Measurements from ENCODE around the gene FGF8.

FGF8 gene

DNA sequence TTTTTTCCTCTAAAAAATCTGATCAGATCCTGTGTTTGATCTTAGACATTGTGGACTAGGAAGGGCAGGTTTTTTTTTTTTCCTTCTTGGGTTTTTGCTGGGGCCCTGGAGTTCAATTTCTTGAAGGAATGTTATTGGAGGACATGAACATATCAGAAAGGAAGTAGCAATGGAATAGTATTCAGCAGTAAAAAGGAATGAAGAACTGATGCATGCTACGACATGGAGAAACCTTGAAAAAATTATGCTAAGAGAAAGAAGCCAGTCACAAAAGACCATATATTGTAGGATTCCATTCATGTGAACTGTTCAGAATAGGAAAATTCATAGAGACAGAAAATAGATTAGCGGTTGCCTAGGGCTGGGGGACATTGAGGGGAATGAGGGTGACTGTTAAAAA is 34.0 kb downstream of the FGF8 start:
- in situ Hi-C loops (cut with HindIII; ENCODE audit: low sequenced_read_pairs): no loop called here

DNA sequence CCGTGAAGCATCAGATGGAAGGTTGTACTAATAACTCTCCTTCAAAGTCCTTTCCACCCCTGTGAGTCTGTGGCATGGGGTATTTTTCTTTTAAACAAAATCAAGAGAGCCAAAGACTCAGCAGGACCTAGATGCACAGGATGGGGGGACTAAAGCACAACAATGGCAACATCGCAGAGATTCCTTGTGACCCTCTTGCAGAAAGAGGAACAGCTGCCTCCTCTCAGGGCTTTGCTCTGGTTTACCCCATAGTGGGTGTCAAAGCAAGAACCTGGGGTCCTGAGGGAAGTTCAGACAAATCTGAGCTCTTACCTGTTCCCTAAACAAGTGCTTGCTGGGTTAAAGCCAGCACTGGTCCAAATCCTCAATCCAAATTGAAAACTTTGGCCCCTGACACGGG is 39.2 kb downstream of the FGF8 start:
- in situ Hi-C loops (cut with HindIII; ENCODE audit: low sequenced_read_pairs): no loop called here

DNA sequence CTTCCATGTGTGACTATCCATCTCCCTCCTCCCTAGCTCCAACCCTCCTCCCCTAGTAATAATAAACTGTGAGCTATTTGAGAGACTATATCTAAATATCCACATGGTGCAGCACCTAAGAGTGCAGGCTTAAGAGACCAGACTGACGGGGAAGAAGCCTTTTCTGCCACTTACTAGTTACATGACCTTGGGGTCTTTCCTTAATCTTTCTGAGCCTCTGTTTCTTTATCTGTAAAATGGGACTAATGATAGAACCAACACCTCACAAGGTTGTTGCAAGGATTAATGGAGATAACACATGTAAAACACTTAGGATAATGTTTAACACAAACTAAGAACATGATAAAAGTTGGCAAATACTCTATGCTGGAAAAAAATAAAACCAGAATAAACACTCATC is 43.8 kb downstream of the FGF8 start:
- in situ Hi-C loops (cut with HindIII; ENCODE audit: low sequenced_read_pairs): no loop called here

DNA sequence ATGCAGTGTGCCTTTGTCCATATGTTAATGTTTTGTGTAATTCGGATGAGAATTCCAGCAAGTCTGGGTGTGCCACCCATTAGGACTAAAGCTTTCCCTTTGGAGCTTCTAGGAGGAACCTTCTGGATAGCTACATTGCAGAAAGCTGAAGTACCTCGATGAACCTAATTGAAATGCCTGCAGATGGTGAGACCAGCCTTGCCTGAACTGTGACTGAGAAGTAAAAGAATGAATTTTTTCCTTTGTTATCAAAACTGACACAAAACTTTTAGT is 49.9 kb downstream of the FGF8 start:
- in situ Hi-C loops (cut with HindIII; ENCODE audit: low sequenced_read_pairs): no loop called here

- in situ Hi-C loops (cut with HindIII; ENCODE audit: low sequenced_read_pairs): no loop called here
Observed at GRCh38 chr10:101725296-101726114, 50.4 kb downstream of the FGF8 start.

GRCh38 chr10:101724446-101724845 is 51.5 kb downstream of the FGF8 start:
- in situ Hi-C loops (cut with HindIII; ENCODE audit: low sequenced_read_pairs): no loop called here

DNA sequence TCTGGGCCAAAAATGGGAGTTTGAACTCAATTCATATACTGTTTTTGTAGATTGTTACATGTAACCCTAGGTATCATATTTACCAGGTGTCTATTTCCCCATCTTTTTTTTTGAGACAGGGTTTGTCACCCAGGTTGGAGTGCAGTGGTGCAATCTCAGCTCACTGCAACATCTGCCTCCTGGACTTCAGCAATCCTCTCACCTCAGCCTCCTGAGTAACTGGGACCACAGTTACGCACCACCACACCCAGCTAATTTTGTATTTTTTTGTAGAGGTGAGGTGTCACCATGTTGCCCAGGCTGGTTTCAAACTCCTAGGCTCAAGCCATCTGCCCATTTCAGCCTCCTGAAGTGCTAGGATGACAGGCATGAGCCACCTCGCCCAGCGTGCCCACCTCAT is 52.7 kb downstream of the FGF8 start:
- in situ Hi-C loops (cut with HindIII; ENCODE audit: low sequenced_read_pairs): no loop called here

GRCh38 chr10:101721806-101722205 is 54.1 kb downstream of the FGF8 start:
- in situ Hi-C loops (cut with HindIII; ENCODE audit: low sequenced_read_pairs): no loop called here

- in situ Hi-C loops (cut with HindIII; ENCODE audit: low sequenced_read_pairs): no loop called here
Observed at GRCh38 chr10:101720606-101721230, 55.2 kb downstream of the FGF8 start.
